Peyer's patch (tissue), 4 donors: Measurements from ENCODE around the gene SLC22A23.

Experiments used
- POLR2A ChIP-seq, 2 donors: fragments of 450-650 bp; IDR thresholded peaks; one replicate each; pipeline ENCODE4 v1.5.1; 2017; ENCODE audit warnings: antibody characterized with exemption in 2 of 2, mild to moderate bottlenecking in 2 of 2, moderate library complexity in 2 of 2
- TF ChIP-seq, protein P1 (sequence below), 6 experiments: fragments of 450-650 bp in 4 of 6; fragments of 200-600 bp in 2 of 6; sonication (generic) in 1 of 6; IDR thresholded peaks; one replicate each; pipeline ENCODE4 v1.5.1; 2017 to 2019; ENCODE audit warnings: antibody characterized with exemption in 6 of 6, mild to moderate bottlenecking in 3 of 6, moderate library complexity in 1 of 6

DNA sequence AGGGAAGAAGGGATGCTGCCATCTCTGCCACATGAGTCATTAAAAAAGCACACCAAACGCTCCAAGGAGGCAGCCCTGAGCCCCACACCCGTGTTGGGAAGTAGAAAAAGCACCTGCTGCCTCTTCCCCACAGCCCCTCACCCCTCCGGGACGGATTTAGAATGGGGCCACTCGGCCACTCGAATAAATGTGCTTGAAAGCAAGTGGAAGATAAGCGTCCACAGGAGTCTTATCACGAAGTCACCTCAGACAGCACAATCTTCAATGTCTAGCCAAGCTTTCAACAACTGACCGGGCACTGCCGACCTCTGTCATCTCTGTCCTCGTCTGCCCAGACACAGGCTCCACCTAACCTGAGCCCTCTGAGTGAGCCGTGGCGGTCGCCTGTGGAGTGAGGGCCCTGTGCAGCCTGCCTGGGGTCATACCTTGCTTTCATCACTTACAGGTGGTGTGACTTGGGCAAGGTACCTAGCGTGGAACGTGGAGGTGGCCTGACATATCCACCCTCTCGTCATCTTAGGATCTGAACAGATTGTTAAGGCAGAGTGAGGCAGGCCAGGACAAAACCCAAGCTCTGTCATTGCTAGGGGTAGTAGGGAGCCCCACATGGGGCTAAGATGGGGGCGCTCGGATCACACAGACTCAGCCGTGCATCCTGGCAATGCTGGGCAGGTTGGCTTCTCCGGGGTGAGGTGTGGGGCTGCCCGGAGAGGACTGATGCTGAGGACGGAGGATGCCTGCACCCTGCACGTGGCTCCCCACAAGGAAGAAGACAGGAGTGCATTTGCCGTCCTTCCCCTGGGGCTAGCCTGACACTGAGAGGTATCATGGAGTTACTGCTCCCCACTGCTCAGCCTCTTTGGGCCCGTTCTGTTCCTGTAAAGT is 163.3 kb downstream of the SLC22A23 start:
- TF ChIP-seq, protein P1, sequence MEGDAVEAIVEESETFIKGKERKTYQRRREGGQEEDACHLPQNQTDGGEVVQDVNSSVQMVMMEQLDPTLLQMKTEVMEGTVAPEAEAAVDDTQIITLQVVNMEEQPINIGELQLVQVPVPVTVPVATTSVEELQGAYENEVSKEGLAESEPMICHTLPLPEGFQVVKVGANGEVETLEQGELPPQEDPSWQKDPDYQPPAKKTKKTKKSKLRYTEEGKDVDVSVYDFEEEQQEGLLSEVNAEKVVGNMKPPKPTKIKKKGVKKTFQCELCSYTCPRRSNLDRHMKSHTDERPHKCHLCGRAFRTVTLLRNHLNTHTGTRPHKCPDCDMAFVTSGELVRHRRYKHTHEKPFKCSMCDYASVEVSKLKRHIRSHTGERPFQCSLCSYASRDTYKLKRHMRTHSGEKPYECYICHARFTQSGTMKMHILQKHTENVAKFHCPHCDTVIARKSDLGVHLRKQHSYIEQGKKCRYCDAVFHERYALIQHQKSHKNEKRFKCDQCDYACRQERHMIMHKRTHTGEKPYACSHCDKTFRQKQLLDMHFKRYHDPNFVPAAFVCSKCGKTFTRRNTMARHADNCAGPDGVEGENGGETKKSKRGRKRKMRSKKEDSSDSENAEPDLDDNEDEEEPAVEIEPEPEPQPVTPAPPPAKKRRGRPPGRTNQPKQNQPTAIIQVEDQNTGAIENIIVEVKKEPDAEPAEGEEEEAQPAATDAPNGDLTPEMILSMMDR (IDR thresholded peaks at IDR 0.05): no peak
- TF ChIP-seq POLR2A (IDR thresholded peaks at IDR 0.05): no peak
